GM21390 (cell line): ENCODE results near the gene UBE2H.
"Not testable (repeated sequence)": the region's sequence is repeated elsewhere in the genome, so short reads cannot be mapped to it uniquely, and the experiment has no call there.

Experiments
- ATAC-seq: cut with Tn5 transposase; IDR thresholded peaks from one replicate; pipeline ENCODE4 v1.9.1; 2021; ENCODE audit not compliant: unreplicated experiment

The UBE2H gene

DNA sequence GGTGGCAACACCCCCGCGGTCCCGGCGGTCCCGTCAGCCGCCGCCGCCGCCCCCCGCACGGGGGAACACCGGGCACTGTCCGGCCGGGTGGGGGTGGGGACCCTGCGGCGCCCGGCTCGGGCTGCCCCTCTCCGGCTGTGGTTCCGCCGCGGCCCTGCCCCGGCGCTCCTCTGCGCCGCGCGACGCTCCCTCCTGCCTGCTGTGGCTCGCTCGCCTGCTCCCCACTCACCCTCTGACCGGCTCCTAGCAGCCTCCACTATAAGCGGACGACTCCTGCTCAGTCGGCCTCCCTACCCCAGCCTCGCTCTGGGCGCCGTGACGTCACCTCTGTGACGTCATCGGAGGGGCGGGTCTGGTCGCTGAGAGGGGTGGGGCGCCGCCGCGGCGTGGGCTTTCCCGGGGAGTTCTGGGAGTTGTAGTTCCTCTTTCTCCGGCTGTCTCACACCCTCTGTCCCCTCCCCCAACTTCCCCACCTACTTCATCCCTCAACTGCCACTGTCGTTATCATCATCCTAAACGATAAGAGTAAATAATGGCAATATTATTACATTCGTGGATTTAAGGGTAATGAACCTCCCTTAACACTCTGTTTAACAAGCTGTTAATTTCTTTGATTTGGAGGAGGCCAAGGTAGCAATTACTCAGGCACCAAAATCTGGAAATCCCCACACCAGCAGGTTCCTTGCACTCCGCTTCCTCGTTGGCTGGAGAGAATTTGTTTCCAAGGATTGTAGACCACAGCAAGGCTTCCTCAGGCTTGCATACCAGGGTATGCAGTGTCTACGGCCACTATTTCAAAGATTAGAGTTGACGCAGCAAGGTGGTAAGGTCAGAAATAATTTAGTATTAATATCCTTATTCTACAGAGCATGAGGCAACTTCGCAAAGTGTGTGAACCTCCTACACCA is at the start of gene UBE2H:
TSS of gene UBE2H (minus strand) at position 308 of the 908 bp plus-strand sequence. CDS start 405 bp downstream, outside the sequence.
- ATAC-seq = peak; percentile 63

DNA sequence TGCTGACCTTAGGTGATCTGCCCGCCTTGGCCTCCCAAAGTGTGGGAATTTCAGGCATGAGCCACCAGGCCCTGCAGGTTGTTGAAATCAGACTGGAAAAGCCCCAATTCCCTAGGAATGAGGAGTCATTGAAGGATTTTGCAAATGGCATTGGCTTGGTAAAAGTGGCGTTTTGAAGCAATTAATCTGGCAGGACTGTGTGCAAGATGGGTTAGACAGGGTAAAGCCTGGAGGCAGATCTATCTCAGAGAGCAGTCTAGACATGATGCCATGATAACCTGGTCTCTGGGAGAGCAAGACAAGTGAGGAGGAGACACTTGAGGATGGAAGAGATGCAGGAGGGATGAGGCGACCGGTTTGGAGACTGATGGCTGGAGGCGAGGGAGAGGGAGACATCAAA is 45.7 kb upstream of the UBE2H start:
- ATAC-seq = no peak

DNA sequence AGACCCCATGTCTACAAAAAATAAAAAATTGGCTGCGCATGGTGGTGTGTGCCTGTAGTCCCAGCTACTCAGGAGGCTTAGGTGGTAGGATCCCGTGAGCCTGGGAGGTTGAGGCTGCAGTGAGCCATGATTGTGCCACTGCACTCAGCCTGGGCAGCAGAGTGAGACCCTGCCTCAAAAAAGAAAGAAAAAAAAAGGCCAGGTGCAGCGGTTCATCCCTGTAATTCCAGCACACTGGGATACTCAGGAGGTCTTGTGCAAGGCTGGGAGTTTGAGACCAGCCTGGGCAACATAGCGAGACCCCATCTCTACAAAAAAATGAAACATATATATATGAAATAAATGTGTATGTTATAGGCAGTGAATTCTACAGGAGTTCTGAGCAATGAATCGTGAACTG is 44.5 kb upstream of the UBE2H start:
- no peak for ATAC-seq

DNA sequence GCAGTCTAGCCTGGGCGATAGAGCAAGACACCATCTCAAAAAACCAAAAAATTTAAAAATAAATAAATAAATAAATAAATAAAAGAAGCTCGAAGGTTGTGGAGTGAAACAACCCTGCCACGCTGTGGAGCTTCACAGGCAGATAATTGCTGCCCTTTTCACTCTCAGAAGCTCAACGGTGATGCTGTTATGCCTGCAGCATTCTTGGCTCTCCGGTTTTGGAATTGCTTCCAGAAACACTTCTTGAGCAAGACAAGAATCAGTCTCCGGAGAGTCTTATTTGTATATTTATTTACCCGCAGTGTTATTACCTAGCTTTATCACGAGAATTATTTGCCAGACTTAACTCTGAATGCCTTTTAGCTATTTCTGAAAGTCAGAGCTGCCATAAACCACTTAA is 40.5 kb upstream of the UBE2H start:
- no peak for ATAC-seq

DNA sequence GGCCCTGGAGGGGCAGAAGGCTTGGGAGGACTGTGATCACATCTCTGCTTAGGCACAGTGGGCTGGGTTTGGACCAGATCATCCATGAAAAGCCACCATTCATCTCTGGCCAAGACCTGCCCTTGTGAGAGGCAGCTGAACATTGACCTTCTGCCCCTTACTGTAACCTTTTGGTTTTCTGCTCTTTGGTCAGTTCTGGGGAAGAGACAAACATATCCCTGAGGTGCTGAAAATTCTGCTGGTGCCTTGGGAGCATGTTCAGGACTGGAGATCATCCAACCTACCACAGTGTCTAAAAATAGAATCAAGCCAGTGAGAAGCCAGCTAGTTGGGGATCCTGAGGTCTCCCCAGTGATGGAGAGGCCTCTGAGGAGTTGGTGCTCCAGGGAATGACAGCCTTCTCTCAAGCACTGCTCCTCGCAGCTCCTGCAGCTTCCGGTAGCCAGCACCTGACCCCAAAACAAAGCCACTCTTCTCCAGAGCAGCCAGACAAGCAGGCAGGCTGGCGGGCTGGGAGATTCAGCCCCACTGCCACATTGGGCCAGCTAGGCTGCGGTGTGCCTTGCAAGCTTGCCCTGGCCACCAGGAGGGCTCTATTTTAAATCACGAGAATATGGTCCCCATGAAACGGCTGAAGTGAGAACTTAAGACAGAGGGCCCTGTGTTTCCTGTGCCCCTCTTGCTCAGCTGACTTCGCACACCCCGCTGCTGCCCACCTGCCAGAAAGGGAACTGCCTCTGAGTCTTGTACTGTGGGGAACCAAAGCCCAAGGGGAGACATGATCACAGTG is 37.8 kb upstream of the UBE2H start:
- ATAC-seq = no peak

DNA sequence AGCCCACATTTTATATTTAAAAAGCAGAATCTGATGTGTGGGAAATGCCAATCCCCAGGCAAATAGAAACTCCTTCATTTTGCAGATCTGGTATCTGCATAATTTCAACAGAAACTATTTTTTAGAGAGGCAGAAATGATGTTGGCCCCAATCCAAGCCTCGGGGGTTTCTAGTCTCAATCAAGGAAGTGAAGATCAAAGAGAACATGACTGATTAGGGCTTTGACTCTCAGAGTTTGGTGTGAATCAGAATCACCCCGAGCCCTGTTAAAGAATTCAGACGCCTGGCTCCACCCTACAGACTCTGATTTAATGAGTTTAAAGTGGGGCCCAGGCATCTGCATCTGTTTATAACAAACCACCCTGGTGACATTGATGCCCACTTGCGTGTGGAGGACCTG is 36.7 kb upstream of the UBE2H start:
- no peak for ATAC-seq

DNA sequence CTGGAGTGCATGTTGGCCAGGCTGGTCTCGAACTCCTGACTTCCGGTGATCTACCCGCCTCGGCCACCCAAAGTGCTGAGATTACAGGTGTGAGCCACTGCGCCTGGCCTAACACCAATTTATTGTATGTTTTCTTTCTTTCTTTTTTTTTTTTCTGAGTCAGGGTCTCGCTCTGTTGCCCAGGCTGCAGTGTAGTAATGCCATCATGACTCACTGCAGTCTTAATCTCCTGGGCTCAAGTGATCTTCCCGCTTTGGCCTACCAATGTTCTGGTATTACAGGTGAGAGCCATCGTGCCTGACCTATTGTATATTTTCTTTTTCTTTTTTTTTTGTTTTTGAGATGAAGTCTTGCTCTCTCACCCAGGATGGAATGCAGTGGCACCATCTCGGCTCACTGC is 33.8 kb upstream of the UBE2H start:
- ATAC-seq = no peak

DNA sequence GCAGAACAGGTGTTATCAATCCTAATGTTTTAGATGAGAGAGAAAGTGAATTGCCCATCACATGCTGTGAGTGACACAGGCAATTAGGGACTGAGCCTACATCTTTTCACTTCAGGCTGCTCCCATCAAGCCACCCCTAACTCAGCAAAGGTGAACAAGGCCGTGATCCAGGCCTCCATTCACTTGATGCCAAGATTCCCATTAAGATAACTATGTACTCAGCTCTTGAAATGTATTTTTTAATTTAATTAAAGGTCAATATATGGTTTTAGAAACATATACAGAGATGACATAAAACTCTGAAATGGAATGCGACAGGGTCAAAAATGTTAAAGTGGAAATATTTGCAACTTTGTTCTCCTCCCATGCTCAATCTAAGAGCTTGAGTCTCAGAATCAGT is 27.9 kb upstream of the UBE2H start:
- no peak for ATAC-seq

DNA sequence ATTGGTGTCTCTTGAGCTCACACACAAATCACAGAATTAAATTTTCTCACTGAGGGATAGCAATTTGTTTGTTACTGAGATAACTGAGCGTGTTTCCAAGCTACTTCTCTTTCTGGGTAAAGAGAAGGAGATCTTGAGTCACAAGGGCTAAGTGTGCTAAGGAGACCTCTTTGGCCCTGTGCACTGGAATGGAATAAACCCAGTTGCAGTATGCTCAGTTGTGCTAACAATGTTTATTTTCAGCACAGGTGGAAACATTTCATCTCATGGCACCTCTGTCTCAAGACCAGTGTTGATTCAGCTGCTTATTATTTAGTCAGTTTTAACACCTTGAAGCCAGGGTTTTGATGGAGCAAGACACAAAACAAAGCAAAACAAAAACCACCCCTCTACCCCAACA is 22.5 kb upstream of the UBE2H start:
- no peak for ATAC-seq

DNA sequence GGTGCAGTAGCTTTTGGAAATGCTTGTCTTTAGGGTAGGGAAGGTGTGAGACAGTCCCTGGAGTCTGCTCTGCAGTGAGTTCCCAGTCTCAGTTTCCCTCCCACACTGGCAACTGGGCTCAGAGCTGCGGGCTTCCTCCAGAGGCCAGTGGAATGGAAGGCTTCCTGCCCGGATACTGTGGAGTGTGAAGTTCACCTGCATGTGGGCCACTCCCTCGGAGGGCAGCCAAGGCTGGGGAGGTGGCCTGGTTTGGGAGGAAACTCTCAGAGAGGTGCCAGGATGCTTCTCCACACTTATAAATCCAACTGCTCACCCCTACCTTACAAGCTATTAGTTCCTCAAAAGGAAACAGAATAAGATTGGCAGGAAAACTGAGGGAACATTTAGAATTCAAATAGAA is 18.1 kb upstream of the UBE2H start:
- ATAC-seq = no peak

DNA sequence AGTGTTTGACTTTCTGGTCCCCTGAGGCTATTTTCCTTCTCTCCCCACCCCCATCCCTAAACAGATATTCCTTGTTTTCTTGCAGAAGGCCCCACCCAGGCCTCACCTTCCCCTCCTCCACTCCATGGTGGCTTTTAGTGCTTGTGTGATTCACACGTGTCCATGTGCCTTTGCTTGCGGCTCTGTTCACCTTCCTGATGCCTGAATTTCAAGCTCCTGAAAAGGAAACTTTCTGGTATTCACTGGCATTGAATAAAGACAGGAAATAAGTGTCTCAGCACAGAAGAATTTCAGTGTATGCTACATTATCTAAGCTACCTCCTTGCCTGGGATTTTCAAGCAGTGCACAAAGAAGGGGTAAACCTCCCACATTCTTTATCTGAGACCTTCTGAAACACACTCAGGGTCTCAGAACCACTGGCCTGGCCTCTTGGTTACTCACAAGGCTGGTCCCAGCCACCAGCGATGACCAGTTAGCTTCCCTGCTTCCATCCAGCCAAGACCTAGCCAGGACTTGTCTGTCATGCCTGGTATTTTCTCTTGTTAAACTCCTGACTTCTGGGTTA is 17.2 kb upstream of the UBE2H start:
- ATAC-seq = no peak

DNA sequence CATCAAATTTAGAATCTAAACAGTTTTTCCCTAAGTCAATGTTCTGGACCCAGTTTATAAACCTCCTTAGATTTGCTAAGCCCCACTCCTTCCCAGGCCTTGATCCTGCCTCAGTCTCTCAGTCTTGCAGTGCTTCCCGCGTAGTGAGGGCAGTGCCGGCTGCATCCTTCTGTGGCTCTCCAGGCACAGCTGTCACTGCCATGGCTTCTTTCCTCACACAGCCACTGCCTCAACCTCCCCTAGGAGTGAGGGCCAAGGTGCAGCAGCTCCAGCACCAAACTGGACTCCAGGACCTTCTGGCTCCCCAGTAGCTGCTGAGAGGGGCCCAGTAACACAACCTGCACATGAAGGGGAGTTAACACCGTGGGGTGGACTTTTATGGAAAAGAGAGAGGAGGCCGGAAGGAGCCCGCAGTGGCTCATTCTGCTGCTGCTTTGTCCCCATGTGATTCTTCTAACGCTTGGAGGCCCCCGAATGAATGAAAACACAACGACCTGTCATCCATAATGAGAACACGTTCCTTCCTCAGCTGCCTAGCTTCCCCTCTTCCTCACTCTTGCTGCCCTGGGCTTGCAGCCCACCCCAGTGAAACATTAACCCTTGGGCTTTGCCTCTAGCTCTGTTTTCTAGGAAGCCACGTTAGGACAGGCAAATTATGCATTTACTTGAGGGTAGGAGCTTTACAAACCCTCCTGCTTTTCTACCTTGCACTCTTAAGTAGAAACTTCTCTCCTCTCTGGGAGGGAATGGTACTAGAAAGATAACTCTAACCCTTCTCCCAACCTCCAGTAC is 16.0 kb upstream of the UBE2H start:
- no peak for ATAC-seq

DNA sequence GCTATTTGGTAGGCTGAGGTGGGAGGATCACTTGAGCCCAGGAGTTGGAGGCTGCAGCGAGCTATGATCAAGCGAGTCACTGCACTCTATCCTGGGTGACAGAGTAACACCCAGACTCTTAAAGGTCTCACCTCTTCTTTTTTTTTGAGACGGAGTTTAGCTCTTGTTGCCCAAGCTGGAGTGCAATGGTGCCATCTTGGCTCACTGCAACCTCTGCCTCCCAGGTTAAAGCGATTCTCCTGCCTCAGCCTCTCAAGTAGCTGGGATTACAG is 7.4 kb upstream of the UBE2H start:
- not testable (repeated sequence) for ATAC-seq

DNA sequence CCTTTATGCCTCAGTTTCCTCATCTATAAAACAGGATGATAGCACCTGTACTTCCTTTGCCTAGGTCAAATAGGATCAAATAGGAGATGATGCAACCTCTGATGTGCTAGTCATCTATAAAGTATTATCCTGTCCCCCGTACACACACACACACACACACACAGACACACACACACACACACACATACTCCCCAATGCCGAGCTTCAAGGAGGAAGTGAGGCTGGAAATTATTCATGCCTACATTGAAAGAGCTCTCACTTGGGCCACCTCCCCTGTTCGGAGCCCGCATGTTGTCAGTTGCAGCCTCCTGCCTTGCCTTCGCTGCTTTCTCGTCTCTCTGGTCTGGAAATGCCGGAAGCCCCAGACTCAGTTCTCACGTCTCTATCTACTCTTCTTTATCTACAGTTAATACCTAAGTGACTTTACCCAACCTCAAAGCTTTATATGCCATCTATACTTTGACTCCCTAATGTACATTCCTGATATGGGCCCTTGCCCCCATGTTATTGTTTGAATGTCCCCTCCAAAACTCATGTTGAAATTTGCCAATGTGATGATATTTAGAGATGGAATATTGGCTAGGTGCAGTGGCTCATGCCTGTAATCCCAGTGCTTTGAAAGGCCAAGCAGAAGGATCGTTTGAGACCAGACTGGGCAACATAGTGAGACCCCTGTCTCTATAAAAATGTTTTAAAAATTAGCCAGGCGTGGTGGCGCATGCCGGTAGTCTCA is 6.9 kb upstream of the UBE2H start:
- ATAC-seq = no peak

DNA sequence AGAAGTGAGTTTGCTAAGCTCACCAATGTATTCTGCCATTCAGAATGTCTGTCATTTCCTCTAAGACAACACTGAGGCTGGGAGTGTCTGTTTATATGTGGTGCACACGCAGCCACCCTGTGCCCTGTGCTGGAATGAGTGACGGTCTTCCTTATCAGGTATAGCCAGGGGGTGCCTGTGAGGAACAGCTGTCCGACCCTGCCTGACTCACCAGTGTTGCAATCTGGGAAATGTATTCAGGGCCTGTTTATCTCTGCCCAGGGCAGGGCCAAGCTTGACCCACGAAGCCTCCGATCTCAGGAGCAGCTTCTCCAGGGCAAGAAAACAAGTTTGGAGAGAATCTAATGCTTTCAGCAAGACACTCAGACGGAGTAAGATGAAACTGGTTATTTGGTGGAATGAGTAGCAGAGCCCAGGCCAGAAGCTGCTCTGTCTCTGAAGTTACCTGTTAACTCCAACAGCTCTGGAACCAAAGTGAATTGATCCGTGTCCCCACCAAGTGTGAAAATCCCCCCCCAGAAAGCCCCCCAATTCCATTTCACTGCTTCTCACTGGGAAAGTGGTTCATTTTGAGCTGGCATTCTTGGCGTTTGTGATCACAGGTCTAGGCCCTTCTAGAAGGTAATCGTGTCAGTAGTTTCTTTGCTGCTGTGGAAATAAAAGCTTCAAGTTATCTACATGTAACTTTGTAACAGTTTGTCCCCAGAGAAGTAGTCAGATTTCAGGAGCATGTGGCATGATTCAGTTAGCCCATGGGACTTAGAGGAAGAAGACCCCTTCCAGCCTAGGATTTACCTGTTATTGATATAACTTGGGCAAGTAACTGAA is 6.1 kb upstream of the UBE2H start:
- ATAC-seq = no peak

DNA sequence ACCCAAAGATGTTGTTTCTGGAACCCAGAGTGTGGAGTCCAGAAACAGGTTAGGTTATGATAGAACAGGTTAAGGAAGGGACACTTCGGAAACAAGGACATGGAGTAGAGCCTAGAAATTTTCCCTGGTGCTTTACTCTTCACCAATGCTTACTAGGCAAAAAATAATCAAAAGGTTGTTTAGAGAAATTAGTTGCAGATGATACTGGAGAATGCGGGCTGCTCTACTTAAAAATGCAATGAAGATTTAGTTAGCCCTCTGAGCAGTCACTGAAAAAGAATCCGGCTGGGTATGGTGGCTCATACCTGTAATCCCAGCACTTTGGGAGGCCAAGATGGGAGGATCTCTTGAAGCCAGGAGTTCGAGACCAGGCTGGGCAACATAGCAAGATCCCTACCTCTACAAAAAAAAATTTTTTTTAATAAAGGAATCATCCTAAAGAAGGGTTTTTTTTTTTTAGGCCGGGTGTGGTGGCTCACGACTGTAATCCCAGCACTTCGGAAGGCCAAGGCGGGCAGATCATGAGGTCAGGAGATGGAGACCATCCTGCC is 3.3 kb upstream of the UBE2H start:
- no peak for ATAC-seq

DNA sequence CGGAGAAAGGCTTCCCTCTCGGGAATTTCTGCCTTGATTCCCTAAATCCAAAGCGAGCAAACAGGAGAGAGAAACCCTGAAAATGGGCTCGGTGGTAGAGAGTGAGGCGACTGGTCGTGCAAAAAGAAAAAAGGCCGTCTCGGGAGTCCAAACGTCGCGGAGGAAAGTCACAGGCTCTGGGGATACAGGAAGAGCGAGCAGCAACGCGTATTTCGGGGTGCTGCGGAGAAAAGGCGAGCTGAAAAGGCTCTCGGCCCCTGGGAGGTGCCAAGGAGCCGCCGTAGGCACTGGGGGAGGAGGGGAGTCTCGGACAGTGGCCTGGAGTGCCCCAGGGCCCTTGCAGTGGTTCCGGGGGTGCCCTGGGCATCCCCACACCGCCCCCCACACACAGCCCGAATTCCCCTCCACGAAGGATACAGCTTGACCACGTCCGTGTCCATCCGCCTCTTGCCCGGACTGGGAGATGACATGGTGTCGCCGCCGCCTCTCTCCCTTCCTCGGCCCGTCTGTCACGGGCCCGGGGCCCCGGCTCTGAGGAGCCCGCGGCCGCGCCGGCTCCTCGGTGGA is 591 bp downstream of the UBE2H start:
- peak; percentile 16 for ATAC-seq

DNA sequence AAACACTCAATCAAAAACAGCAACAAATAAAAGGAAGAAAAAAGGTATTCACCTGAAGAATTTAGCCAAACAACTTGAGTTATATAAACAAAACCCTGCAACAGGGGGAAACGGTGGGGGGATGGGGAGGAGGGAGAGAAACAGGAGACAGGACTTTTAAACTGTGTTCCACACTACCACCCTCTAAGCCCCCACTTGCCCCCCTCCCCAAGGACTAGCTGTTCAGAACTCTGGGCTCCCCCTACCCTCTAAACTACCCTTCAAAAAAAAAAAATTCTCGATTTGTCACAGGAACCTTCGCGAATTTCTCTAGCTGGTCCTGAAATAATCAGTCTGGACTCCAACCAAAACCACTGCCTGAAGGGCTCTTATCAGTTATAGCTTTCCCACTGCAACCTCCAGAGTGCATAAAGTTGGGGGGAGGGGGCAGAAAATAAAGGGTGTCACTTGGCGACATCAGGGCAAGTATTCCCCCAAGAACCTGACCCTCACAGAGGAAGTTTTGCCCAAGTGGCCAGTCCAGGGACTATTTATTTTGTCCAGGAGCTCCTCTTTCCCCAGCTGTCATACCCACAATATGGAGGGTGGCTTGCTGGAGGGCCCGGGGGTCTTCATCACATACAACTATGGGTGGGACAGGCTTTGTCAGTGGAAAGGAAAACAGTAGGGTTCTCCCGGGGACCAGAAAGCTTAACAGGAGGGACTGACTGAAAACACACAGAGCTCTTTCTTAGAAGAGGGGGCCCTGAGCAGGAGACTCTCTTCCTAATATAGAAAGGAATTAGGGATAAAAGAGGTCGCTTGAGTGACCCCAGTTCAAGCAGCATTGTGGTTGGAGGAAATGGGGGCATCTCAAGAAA is 1.3 kb downstream of the UBE2H start:
- ATAC-seq = no peak
